HCT116 (cell line): ENCODE results near the gene KCNJ1. TPM values are rescaled to one million over a fixed set of nuclear protein-coding genes. Genes with fewer than 3 reads are reported as not detected.

Experiments used
- ATAC-seq: fragments of 200-7000 bp; cut with Tn5 transposase; 2 replicates; pipeline ENCODE4 v1.9.1; 2020; ENCODE audit warnings: mild to moderate bottlenecking, moderate library complexity
- BruUV-seq: library from RNA; stranded (reverse); fragments of 400-500 nt; replicated peaks from 2 replicates; lab custom pipeline; 2021; lab: Mats Ljungman, UMichigan
- CTCF ChIA-PET: fragments of 300-600 bp; sonication (Branson Sonifier 250); formaldehyde crosslinking; loops from one replicate; lab custom pipeline; 2021; ENCODE audit warnings: antibody characterized with exemption; lab: Charles Lee
- POLR2A ChIA-PET: fragments of 300-600, 350-600 bp; sonication (Branson Sonifier 250); formaldehyde crosslinking; loops from one replicate; lab custom pipeline; 2021; ENCODE audit warnings: antibody characterized with exemption; lab: Charles Lee
- RAD21 ChIA-PET, 2 experiments: fragments of 300-600 bp; sonication (Branson Sonifier 250); formaldehyde crosslinking; loops; one replicate each; lab custom pipeline; 2023; ENCODE audit warnings: low total read pairs in 2 of 2; ENCODE audit not compliant: uncharacterized antibody in 2 of 2, unreplicated experiment in 2 of 2, low non-redundant PET in 1 of 2; lab: Charles Lee
- DNase-seq: peaks from one replicate; pipeline ENCODE4 v3.0.0-alpha.2; 2010; ENCODE audit warnings: low read depth, low spot score
- H2AFZ ChIP-seq: fragments of 200-600 bp; shearing (Covaris generic), sonication (generic); 2 replicates; pipeline ENCODE4 v1.6.1; 2017; ENCODE audit warnings: low read depth, mixed run types, mixed read lengths, antibody characterized with exemption, low read length; ENCODE audit not compliant: poor library complexity, severe bottlenecking
- H3K27ac ChIP-seq: 2 replicates; pipeline ENCODE4 v1.5.1; 2012; ENCODE audit warnings: low read depth, low read length
- H3K27me3 ChIP-seq: fragments of 200-600 bp; sonication (generic); 2 replicates; pipeline ENCODE4 v1.6.1; 2016; ENCODE audit warnings: mixed run types, low read length, mixed read lengths; ENCODE audit not compliant: insufficient read depth
- H3K36me3 ChIP-seq, 2 experiments: fragments of 200-500 bp in 1 of 2; fragments of 200-600 bp in 1 of 2; sonication (Bioruptor generic) in 1 of 2; sonication (generic) in 1 of 2; 2 replicates each; pipeline versions ENCODE4 v1.5.1 to v1.6.1; 2014 to 2016; ENCODE audit warnings: low read length in 2 of 2, inconsistent platforms in 1 of 2, mixed read lengths in 1 of 2, mixed run types in 1 of 2; ENCODE audit not compliant: insufficient read depth in 2 of 2, control insufficient read depth in 1 of 2
- H3K4me1 ChIP-seq, 2 experiments: fragments of 200-600 bp in 1 of 2; sonication (generic) in 1 of 2; 2 replicates each; pipeline versions ENCODE4 v1.5.1 to v1.6.1; 2012 to 2017; ENCODE audit warnings: low read length in 2 of 2, inconsistent platforms in 1 of 2, mild to moderate bottlenecking in 1 of 2, mixed read lengths in 1 of 2, mixed run types in 1 of 2, moderate library complexity in 1 of 2; ENCODE audit not compliant: insufficient read depth in 2 of 2, control insufficient read depth in 1 of 2
- H3K4me2 ChIP-seq: fragments of 200-600 bp; sonication (generic); 2 replicates; pipeline ENCODE4 v1.6.1; 2017; ENCODE audit warnings: mixed run types, low read length, mixed read lengths
- H3K4me3 ChIP-seq, 2 experiments: fragments of 200-600 bp in 1 of 2; sonication (generic) in 1 of 2; replicated peaks in 1 of 2; 2 replicates each; pipeline ENCODE4 v1.5.1; 2011 to 2016; ENCODE audit warnings: low read length in 2 of 2, control low read depth in 1 of 2, low read depth in 1 of 2, mild to moderate bottlenecking in 1 of 2, mixed read lengths in 1 of 2, mixed run types in 1 of 2
- H3K79me2 ChIP-seq: fragments of 200-600 bp; sonication (generic); 2 replicates; pipeline ENCODE4 v1.6.1; 2017; ENCODE audit warnings: mild to moderate bottlenecking, mixed run types, low read length, moderate library complexity, mixed read lengths; ENCODE audit not compliant: insufficient read depth
- H3K9ac ChIP-seq: fragments of 200-600 bp; sonication (generic); 2 replicates; pipeline ENCODE4 v1.6.1; 2016; ENCODE audit warnings: low read length, mixed read lengths
- H3K9me2 ChIP-seq: fragments of 200-600 bp; sonication (generic), shearing (Covaris generic); 2 replicates; pipeline ENCODE4 v1.6.1; 2017; ENCODE audit warnings: mixed run types, mild to moderate bottlenecking, moderate library complexity; ENCODE audit not compliant: insufficient read depth
- H3K9me3 ChIP-seq, 2 experiments: fragments of 200-500 bp in 1 of 2; fragments of 200-600 bp in 1 of 2; sonication (Bioruptor generic) in 1 of 2; sonication (generic) in 1 of 2; 2 replicates each; pipeline ENCODE4 v1.6.1; 2014 to 2017; ENCODE audit warnings: low read length in 2 of 2, mixed read lengths in 2 of 2, inconsistent platforms in 1 of 2, low read depth in 1 of 2, mild to moderate bottlenecking in 1 of 2, mixed run types in 1 of 2, moderate library complexity in 1 of 2; ENCODE audit not compliant: control insufficient read depth in 1 of 2, insufficient read depth in 1 of 2
- H4K20me1 ChIP-seq: fragments of 200-600 bp; sonication (generic), shearing (Covaris generic); 2 replicates; pipeline ENCODE4 v1.6.1; 2017; ENCODE audit warnings: mixed run types, mild to moderate bottlenecking, moderate library complexity; ENCODE audit not compliant: insufficient read depth
- EGR1 ChIP-seq: IDR thresholded peaks from 2 replicates; pipeline ENCODE4 v1.6.1; 2012; ENCODE audit warnings: low read depth
- ELF1 ChIP-seq: IDR thresholded peaks from 2 replicates; pipeline ENCODE4 v1.6.1; 2012; ENCODE audit warnings: low read depth, borderline replicate concordance
- EZH2phosphoT487 ChIP-seq: fragments of 200-600 bp; IDR thresholded peaks from 2 replicates; pipeline ENCODE4 v1.6.1; 2018; ENCODE audit warnings: antibody characterized with exemption, borderline replicate concordance
- FOSL1 ChIP-seq: IDR thresholded peaks from 2 replicates; pipeline ENCODE4 v1.6.1; 2012; ENCODE audit warnings: low read depth
- JUND ChIP-seq: IDR thresholded peaks from 2 replicates; pipeline ENCODE4 v1.6.1; 2012
- SRF ChIP-seq: IDR thresholded peaks from 2 replicates; pipeline ENCODE4 v1.6.1; 2012; ENCODE audit warnings: low read depth
- ZFX ChIP-seq: fragments of 450-650 bp; IDR thresholded peaks from 2 replicates; pipeline ENCODE4 v1.6.1; 2017
- intact Hi-C: fragments of 100-400 bp; cut with micrococcal nuclease; formaldehyde crosslinking; loops from 2 replicates; pipeline ENCODE4 v1.10.0; 2022
- total RNA-seq: library from RNA; stranded (reverse); gene quantifications from one replicate; pipeline ENCODE4 v1.2.1, GENCODE V29; 2021; ENCODE audit not compliant: unreplicated experiment
- TF ChIP-seq, protein P1 (sequence below): IDR thresholded peaks from 2 replicates; pipeline ENCODE4 v1.6.1; 2012; ENCODE audit warnings: low read depth
- TF ChIP-seq, protein P2 (sequence below): IDR thresholded peaks from 2 replicates; pipeline ENCODE4 v1.6.1; 2012

Gene KCNJ1
- total RNA-seq, 1 experiment from 2014 or later, result 0.15 TPM

DNA sequence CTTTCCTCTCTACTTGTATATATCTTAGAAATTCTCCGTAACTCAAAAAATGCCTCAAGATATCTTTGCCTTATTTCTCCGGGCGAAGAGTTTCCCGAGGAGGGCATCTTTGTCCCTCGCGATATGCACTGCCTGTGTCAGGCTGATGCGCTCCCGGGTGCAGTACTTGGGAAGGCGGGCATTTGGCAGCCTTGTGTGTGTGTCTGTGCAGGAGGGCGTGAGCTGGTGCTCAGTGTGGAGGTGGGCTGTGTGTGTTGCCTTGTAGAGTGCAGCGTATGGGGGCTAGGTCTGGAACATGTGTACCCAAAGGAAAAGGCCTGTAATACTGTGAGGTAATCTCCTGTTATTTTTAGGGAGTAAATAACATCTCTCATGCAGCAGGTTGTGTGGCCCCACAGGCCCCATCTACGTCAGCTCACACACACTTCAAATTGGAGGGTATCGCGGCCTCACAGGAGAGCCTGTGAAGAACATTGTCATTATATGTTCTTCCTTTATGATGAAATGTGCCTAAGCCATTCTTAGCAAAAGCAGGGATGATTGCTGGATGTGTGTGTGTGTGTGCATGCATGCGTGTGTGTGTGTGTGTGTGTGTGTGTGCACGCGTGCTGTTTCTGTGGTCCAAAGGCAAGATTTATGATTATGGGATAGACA lies 77.5 kb downstream of the KCNJ1 start:
- POLR2A ChIA-PET, result no interaction called here

More for the DNA sequence above, 77.5 kb downstream of the KCNJ1 start:
- ChIA-PET CTCF (interaction anchor here (1.7 kb wide), 1 partner anchor 13 kb away, joined by 4 read pairs; no protein-coding TSS in a partner anchor), RAD21 (no interaction called here)
- H3K4me2 ChIP-seq, result no peak overlapping the region
- intact Hi-C loops, result no loop called here
- no peaks in the 10 kb centered on the region for H3K9me3 ChIP-seq
- H2AFZ ChIP-seq, result no peak overlapping the region
- H3K27ac ChIP-seq, result no peak overlapping the region
- no TSS peak for BruUV-seq
- H3K9ac ChIP-seq, result no peak overlapping the region
- H3K36me3 ChIP-seq, result no peaks in the 10 kb centered on the region
- H3K4me1 ChIP-seq, result no peaks in the 10 kb centered on the region
- H3K27me3 ChIP-seq, result peaks cover 16% of the 10 kb centered on the region
- no peaks in the 10 kb centered on the region for H4K20me1 ChIP-seq
- no peak overlapping the region for H3K4me3 ChIP-seq
- no peak for TF ChIP-seq FOSL1
- TF ChIP-seq, protein P1, sequence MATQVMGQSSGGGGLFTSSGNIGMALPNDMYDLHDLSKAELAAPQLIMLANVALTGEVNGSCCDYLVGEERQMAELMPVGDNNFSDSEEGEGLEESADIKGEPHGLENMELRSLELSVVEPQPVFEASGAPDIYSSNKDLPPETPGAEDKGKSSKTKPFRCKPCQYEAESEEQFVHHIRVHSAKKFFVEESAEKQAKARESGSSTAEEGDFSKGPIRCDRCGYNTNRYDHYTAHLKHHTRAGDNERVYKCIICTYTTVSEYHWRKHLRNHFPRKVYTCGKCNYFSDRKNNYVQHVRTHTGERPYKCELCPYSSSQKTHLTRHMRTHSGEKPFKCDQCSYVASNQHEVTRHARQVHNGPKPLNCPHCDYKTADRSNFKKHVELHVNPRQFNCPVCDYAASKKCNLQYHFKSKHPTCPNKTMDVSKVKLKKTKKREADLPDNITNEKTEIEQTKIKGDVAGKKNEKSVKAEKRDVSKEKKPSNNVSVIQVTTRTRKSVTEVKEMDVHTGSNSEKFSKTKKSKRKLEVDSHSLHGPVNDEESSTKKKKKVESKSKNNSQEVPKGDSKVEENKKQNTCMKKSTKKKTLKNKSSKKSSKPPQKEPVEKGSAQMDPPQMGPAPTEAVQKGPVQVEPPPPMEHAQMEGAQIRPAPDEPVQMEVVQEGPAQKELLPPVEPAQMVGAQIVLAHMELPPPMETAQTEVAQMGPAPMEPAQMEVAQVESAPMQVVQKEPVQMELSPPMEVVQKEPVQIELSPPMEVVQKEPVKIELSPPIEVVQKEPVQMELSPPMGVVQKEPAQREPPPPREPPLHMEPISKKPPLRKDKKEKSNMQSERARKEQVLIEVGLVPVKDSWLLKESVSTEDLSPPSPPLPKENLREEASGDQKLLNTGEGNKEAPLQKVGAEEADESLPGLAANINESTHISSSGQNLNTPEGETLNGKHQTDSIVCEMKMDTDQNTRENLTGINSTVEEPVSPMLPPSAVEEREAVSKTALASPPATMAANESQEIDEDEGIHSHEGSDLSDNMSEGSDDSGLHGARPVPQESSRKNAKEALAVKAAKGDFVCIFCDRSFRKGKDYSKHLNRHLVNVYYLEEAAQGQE, result no peak
- no peak for TF ChIP-seq ELF1
- TF ChIP-seq JUND, result no peak
- TF ChIP-seq, protein P2, sequence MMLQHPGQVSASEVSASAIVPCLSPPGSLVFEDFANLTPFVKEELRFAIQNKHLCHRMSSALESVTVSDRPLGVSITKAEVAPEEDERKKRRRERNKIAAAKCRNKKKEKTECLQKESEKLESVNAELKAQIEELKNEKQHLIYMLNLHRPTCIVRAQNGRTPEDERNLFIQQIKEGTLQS, result no peak
- no peak for TF ChIP-seq ZFX
- TF ChIP-seq SRF, result no peak
- TF ChIP-seq EGR1, result no peak
- TF ChIP-seq EZH2phosphoT487, result no peak
- H3K79me2 ChIP-seq, result no peaks in the 10 kb centered on the region
- no peaks in the 10 kb centered on the region for H3K9me2 ChIP-seq
- ATAC-seq (no peak), DNase-seq (no peak)

Other genes starting within 250 kb of the KCNJ1 start
- 0.15 TPM for gene FLI1, start 173.2 kb downstream of the KCNJ1 start, total RNA-seq
- 0.17 TPM for gene KCNJ5, start 24.1 kb upstream of the KCNJ1 start, total RNA-seq
- gene TP53AIP1, start 75.6 kb upstream of the KCNJ1 start, total RNA-seq, result 0.15 TPM